Activated T-helper 17 cell treated with anti-CD3 and anti-CD28 coated beads, Interleukin-2, amount 50 U/mL, for 72 hours (primary cell): ENCODE measurements around the gene BOD1. TPM values are rescaled to one million over a fixed set of nuclear protein-coding genes. Genes with fewer than 3 reads are reported as not detected.

Source experiments
- ATAC-seq: fragments of 150-1000 bp; cut with Tn5 transposase; replicated peaks from 2 replicates; pipeline ENCODE4 v1.10.0; 2021; ENCODE audit warnings: mild to moderate bottlenecking, moderate library complexity
- H3K27ac Mint-ChIP-seq: one replicate; pipeline ENCODE4 v1.8.0; 2022; ENCODE audit warnings: mixed read lengths
- H3K27me3 Mint-ChIP-seq: one replicate; pipeline ENCODE4 v1.8.0; 2022; ENCODE audit warnings: mixed read lengths
- H3K36me3 Mint-ChIP-seq: one replicate; pipeline ENCODE4 v1.8.0; 2022; ENCODE audit warnings: low read depth, mild to moderate bottlenecking, mixed read lengths
- H3K4me1 Mint-ChIP-seq: one replicate; pipeline ENCODE4 v1.8.0; 2022; ENCODE audit warnings: mixed read lengths
- H3K4me3 Mint-ChIP-seq: one replicate; pipeline ENCODE4 v1.8.0; 2022; ENCODE audit warnings: mild to moderate bottlenecking, mixed read lengths
- H3K9me3 Mint-ChIP-seq: one replicate; pipeline ENCODE4 v1.8.0; 2022; ENCODE audit warnings: mixed read lengths
- total RNA-seq, 2 donors: library from RNA; stranded (reverse); gene quantifications; one replicate each; pipeline ENCODE4 v1.2.3, GENCODE V29; 2022

The BOD1 gene
- total RNA-seq, 2 donors from 2014 or later = 23.1 to 24.9 TPM

- Mint-ChIP-seq H3K36me3 (no peaks in the 10 kb centered on the region), H3K27ac (no peak overlapping the region), H3K9me3 (peaks cover 17% of the 10 kb centered on the region), H3K27me3 (peaks cover 3% of the 10 kb centered on the region), H3K4me3 (no peak overlapping the region), H3K4me1 (no peaks in the 10 kb centered on the region)
- no peak for ATAC-seq
Measured at GRCh38 chr5:173582216-173583111, 34.0 kb downstream of the BOD1 start.

- ATAC-seq = no peak
- H3K27ac Mint-ChIP-seq = no peak overlapping the region
- H3K27me3 Mint-ChIP-seq = peaks cover 4% of the 10 kb centered on the region
- H3K4me3 Mint-ChIP-seq = no peak overlapping the region
- H3K36me3 Mint-ChIP-seq = no peaks in the 10 kb centered on the region
- peaks cover 13% of the 10 kb centered on the region for H3K9me3 Mint-ChIP-seq
- no peaks in the 10 kb centered on the region for H3K4me1 Mint-ChIP-seq
Measured at GRCh38 chr5:173581408-173582215, 34.8 kb downstream of the BOD1 start.

GRCh38 chr5:173578947-173579615, 37.4 kb downstream of the BOD1 start:
- Mint-ChIP-seq H3K36me3 (no peaks in the 10 kb centered on the region), H3K9me3 (peaks cover 7% of the 10 kb centered on the region), H3K4me1 (no peaks in the 10 kb centered on the region), H3K27ac (no peak overlapping the region), H3K4me3 (no peak overlapping the region), H3K27me3 (peaks cover 13% of the 10 kb centered on the region)
- no peak for ATAC-seq

- peaks cover 4% of the 10 kb centered on the region for H3K4me1 Mint-ChIP-seq
- ATAC-seq = no peak
- no peak overlapping the region for H3K4me3 Mint-ChIP-seq
- no peak overlapping the region for H3K27ac Mint-ChIP-seq
- H3K36me3 Mint-ChIP-seq = no peaks in the 10 kb centered on the region
- peaks cover 7% of the 10 kb centered on the region for H3K9me3 Mint-ChIP-seq
- peaks cover 17% of the 10 kb centered on the region for H3K27me3 Mint-ChIP-seq
Measured at GRCh38 chr5:173577817-173578216, 38.6 kb downstream of the BOD1 start.

GRCh38 chr5:173577166-173577565, 39.3 kb downstream of the BOD1 start:
- Mint-ChIP-seq H3K27me3 (peaks cover 22% of the 10 kb centered on the region), H3K27ac (no peak overlapping the region), H3K4me3 (no peak overlapping the region), H3K36me3 (no peaks in the 10 kb centered on the region), H3K9me3 (peaks cover 7% of the 10 kb centered on the region), H3K4me1 (peaks cover 5% of the 10 kb centered on the region)
- ATAC-seq = no peak

GRCh38 chr5:173575985-173576384, 40.5 kb downstream of the BOD1 start:
- no peaks in the 10 kb centered on the region for H3K36me3 Mint-ChIP-seq
- no peak overlapping the region for H3K27ac Mint-ChIP-seq
- no peak overlapping the region for H3K4me3 Mint-ChIP-seq
- ATAC-seq = no peak
- H3K9me3 Mint-ChIP-seq = peaks cover 7% of the 10 kb centered on the region
- H3K4me1 Mint-ChIP-seq = peaks cover 5% of the 10 kb centered on the region
- H3K27me3 Mint-ChIP-seq = peaks cover 26% of the 10 kb centered on the region

- no peak for ATAC-seq
- Mint-ChIP-seq H3K4me1 (peaks cover 5% of the 10 kb centered on the region), H3K4me3 (no peak overlapping the region), H3K9me3 (peaks cover 7% of the 10 kb centered on the region), H3K36me3 (no peaks in the 10 kb centered on the region), H3K27ac (no peak overlapping the region), H3K27me3 (peaks cover 29% of the 10 kb centered on the region)
Measured at GRCh38 chr5:173574983-173575382, 41.5 kb downstream of the BOD1 start.

- no peak overlapping the region for H3K27ac Mint-ChIP-seq
- no peak overlapping the region for H3K4me3 Mint-ChIP-seq
- peaks cover 31% of the 10 kb centered on the region for H3K27me3 Mint-ChIP-seq
- H3K4me1 Mint-ChIP-seq = peaks cover 5% of the 10 kb centered on the region
- H3K36me3 Mint-ChIP-seq = no peaks in the 10 kb centered on the region
- ATAC-seq = peak; percentile 82
- no peaks in the 10 kb centered on the region for H3K9me3 Mint-ChIP-seq
Measured at GRCh38 chr5:173573126-173573960, 43.1 kb downstream of the BOD1 start.

GRCh38 chr5:173572431-173573125, 43.9 kb downstream of the BOD1 start:
- H3K9me3 Mint-ChIP-seq = no peaks in the 10 kb centered on the region
- no peak overlapping the region for H3K27ac Mint-ChIP-seq
- H3K27me3 Mint-ChIP-seq = peaks cover 33% of the 10 kb centered on the region
- H3K36me3 Mint-ChIP-seq = no peaks in the 10 kb centered on the region
- peaks cover 5% of the 10 kb centered on the region for H3K4me1 Mint-ChIP-seq
- ATAC-seq = peak; percentile 7
- no peak overlapping the region for H3K4me3 Mint-ChIP-seq

- H3K27me3 Mint-ChIP-seq = peaks cover 30% of the 10 kb centered on the region
Measured at GRCh38 chr5:173570321-173571090, 45.9 kb downstream of the BOD1 start.

GRCh38 chr5:173568703-173569102, 47.7 kb downstream of the BOD1 start:
- no peaks in the 10 kb centered on the region for H3K36me3 Mint-ChIP-seq
- ATAC-seq = no peak
- no peaks in the 10 kb centered on the region for H3K9me3 Mint-ChIP-seq
- peaks cover 25% of the 10 kb centered on the region for H3K27me3 Mint-ChIP-seq
- no peak overlapping the region for H3K4me3 Mint-ChIP-seq
- peaks cover 5% of the 10 kb centered on the region for H3K4me1 Mint-ChIP-seq
- no peak overlapping the region for H3K27ac Mint-ChIP-seq

More at GRCh38 chr5:173570321-173571090, 45.9 kb downstream of the BOD1 start:
- no peak overlapping the region for H3K4me3 Mint-ChIP-seq
- H3K27ac Mint-ChIP-seq = no peak overlapping the region
- H3K36me3 Mint-ChIP-seq = no peaks in the 10 kb centered on the region
- peaks cover 5% of the 10 kb centered on the region for H3K4me1 Mint-ChIP-seq
- no peaks in the 10 kb centered on the region for H3K9me3 Mint-ChIP-seq
- no peak for ATAC-seq

- H3K27ac Mint-ChIP-seq = no peak overlapping the region
- H3K4me1 Mint-ChIP-seq = peaks cover 5% of the 10 kb centered on the region
- no peak for ATAC-seq
- peaks cover 25% of the 10 kb centered on the region for H3K27me3 Mint-ChIP-seq
- no peak overlapping the region for H3K4me3 Mint-ChIP-seq
- H3K9me3 Mint-ChIP-seq = peaks cover under 1% of the 10 kb centered on the region
- no peaks in the 10 kb centered on the region for H3K36me3 Mint-ChIP-seq
Measured at GRCh38 chr5:173568128-173568527, 48.3 kb downstream of the BOD1 start.

- H3K4me1 Mint-ChIP-seq = no peaks in the 10 kb centered on the region
- no peak for ATAC-seq
- H3K9me3 Mint-ChIP-seq = peaks cover 6% of the 10 kb centered on the region
- H3K27ac Mint-ChIP-seq = no peak overlapping the region
- no peak overlapping the region for H3K4me3 Mint-ChIP-seq
- H3K27me3 Mint-ChIP-seq = peaks cover 25% of the 10 kb centered on the region
- H3K36me3 Mint-ChIP-seq = no peaks in the 10 kb centered on the region
Measured at GRCh38 chr5:173567548-173567947, 48.9 kb downstream of the BOD1 start.
